ENCODE measurements around the gene NVL.
A peak's percentile ranks its signal among the peaks of the same experiment; 100 is the strongest.
"Not testable (repeated sequence)": the region's sequence is repeated elsewhere in the genome, so short reads cannot be mapped to it uniquely, and the experiment has no call there.

NVL gene

GRCh38 chr1:224329842-224330753, at the start of gene NVL:
NVL (minus strand) TSS chr1:224330172; CDS start chr1:224330127, 45 bp downstream.
- DNase-seq (ENCODE audit: low spot score): peak; percentile 92

- DNase-seq (ENCODE audit: low spot score): no peak
Observed at GRCh38 chr1:224378855-224379631, 49.1 kb upstream of the NVL start.

- DNase-seq (ENCODE audit: low spot score): peak; percentile 75
Observed at GRCh38 chr1:224377676-224378006, 47.7 kb upstream of the NVL start.

- no peak for DNase-seq (ENCODE audit: low spot score)
Observed at GRCh38 chr1:224375059-224375458, 45.1 kb upstream of the NVL start.

GRCh38 chr1:224373008-224373590, 43.1 kb upstream of the NVL start:
- DNase-seq (ENCODE audit: low spot score): no peak

GRCh38 chr1:224368409-224368808, 38.4 kb upstream of the NVL start:
- DNase-seq (ENCODE audit: low spot score): no peak

GRCh38 chr1:224359207-224359606, 29.2 kb upstream of the NVL start:
- no peak for DNase-seq (ENCODE audit: low spot score)

- no peak for DNase-seq (ENCODE audit: low spot score)
Observed at GRCh38 chr1:224358237-224358636, 28.3 kb upstream of the NVL start.

GRCh38 chr1:224357626-224358124, 27.7 kb upstream of the NVL start:
- DNase-seq (ENCODE audit: low spot score): no peak

- peak; percentile 95 for DNase-seq (ENCODE audit: low spot score)
Observed at GRCh38 chr1:224356685-224357625, 27.0 kb upstream of the NVL start, which contains the start of gene CNIH4. CNIH4 (plus strand) TSS chr1:224356879; CDS start chr1:224356925, 46 bp downstream.

GRCh38 chr1:224353975-224354925, 24.3 kb upstream of the NVL start:
- DNase-seq (ENCODE audit: low spot score): no peak

- not testable (repeated sequence) for DNase-seq (ENCODE audit: low spot score)
Observed at GRCh38 chr1:224352436-224353085, 22.6 kb upstream of the NVL start.

- not testable (repeated sequence) for DNase-seq (ENCODE audit: low spot score)
Observed at GRCh38 chr1:224349716-224350115, 19.7 kb upstream of the NVL start.

- DNase-seq (ENCODE audit: low spot score): no peak
Observed at GRCh38 chr1:224348137-224348536, 18.2 kb upstream of the NVL start.

- no peak for DNase-seq (ENCODE audit: low spot score)
Observed at GRCh38 chr1:224343679-224344078, 13.7 kb upstream of the NVL start.

- DNase-seq (ENCODE audit: low spot score): peak; percentile 33
Observed at GRCh38 chr1:224340453-224341384, 10.7 kb upstream of the NVL start.

- no peak for DNase-seq (ENCODE audit: low spot score)
Observed at GRCh38 chr1:224339442-224340033, 9.6 kb upstream of the NVL start.
